ENCODE measurements around the gene S100A3. TPM values are rescaled to one million over a fixed set of nuclear protein-coding genes. Genes with fewer than 3 reads are reported as not detected.

Gene S100A3
- total and polyA plus RNA-seq, 2 of the 13 experiments (the other 11 are each of a cell fraction or from before 2014, with no cell fraction given) = 2.5 to 4.5 TPM

- TF ChIP-seq CEBPZ (IDR thresholded peaks at IDR 0.05; ENCODE audit: low read length) = no peak
- TF ChIP-seq ZNF597 (CRISPR knock-in tag; IDR thresholded peaks at IDR 0.05) = no peak
- TF ChIP-seq SIX4 (CRISPR knock-in tag; IDR thresholded peaks at IDR 0.05) = no peak
- no peak for TF ChIP-seq ESRRA (CRISPR knock-in tag; IDR thresholded peaks at IDR 0.05; ENCODE audit: low read depth)
- TF ChIP-seq TAF15 (IDR thresholded peaks at IDR 0.05; ENCODE audit: low read depth, low read length, poor library complexity, severe bottlenecking) = no peak
- TF ChIP-seq MAFG (CRISPR knock-in tag; IDR thresholded peaks at IDR 0.05) = no peak
- no peak for TF ChIP-seq ZNF780A (CRISPR knock-in tag; IDR thresholded peaks at IDR 0.05)
- no peak for TF ChIP-seq ZNF569 (CRISPR knock-in tag; IDR thresholded peaks at IDR 0.05; ENCODE audit: borderline replicate concordance)
- 0 out of 2 replicates have a peak, but pooled peaks have one; percentile 47 for TF ChIP-seq ZC3H4 (CRISPR knock-in tag; IDR thresholded peaks at IDR 0.05; ENCODE audit: borderline replicate concordance)
- TF ChIP-seq ZNF75D (CRISPR knock-in tag; IDR thresholded peaks at IDR 0.05; ENCODE audit: borderline replicate concordance) = no peak
- TF ChIP-seq ATRX (CRISPR knock-in tag; IDR thresholded peaks at IDR 0.05; ENCODE audit: borderline replicate concordance) = no peak
- no peak for TF ChIP-seq THAP9 (CRISPR knock-in tag; IDR thresholded peaks at IDR 0.05; ENCODE audit: borderline replicate concordance)
- TF ChIP-seq, protein P1, sequence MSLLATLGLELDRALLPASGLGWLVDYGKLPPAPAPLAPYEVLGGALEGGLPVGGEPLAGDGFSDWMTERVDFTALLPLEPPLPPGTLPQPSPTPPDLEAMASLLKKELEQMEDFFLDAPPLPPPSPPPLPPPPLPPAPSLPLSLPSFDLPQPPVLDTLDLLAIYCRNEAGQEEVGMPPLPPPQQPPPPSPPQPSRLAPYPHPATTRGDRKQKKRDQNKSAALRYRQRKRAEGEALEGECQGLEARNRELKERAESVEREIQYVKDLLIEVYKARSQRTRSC (CRISPR knock-in tag; IDR thresholded peaks at IDR 0.05; ENCODE audit: low read depth) = no peak
- no peak for TF ChIP-seq LCORL (IDR thresholded peaks at IDR 0.05)
- TF ChIP-seq LCORL (CRISPR knock-in tag; IDR thresholded peaks at IDR 0.05) = no peak; the same call in 1 of the 2 replicates
- TF ChIP-seq MAZ (IDR thresholded peaks at IDR 0.05; ENCODE audit: borderline replicate concordance, low read depth, low read length) = no peak; the same call in 1 of the 2 replicates
- peak; percentile 77 for TF ChIP-seq MAZ (CRISPR knock-in tag; IDR thresholded peaks at IDR 0.05; ENCODE audit: low read depth)
- peak; percentile 72; the same call in 1 of the 2 replicates for TF ChIP-seq ZFY (CRISPR knock-in tag; IDR thresholded peaks at IDR 0.05)
- TF ChIP-seq TCF7 (IDR thresholded peaks at IDR 0.05; ENCODE audit: low read depth) = no peak
These were observed 3.7 kb downstream of the S100A3 start, which contains the start of gene S100A4 (continued) for GRCh38 chr1:153545067-153546055.

All from HepG2 (cell line).